GM21723 (cell line): ENCODE measurements around the gene ADAMTSL3.
"Not testable (repeated sequence)": the region's sequence is repeated elsewhere in the genome, so short reads cannot be mapped to it uniquely, and the experiment has no call there.

Experiments
- ATAC-seq: cut with Tn5 transposase; IDR thresholded peaks from one replicate; pipeline ENCODE4 v1.9.1; 2021; ENCODE audit warnings: mild to moderate bottlenecking, moderate library complexity; ENCODE audit not compliant: unreplicated experiment

ADAMTSL3 gene

DNA sequence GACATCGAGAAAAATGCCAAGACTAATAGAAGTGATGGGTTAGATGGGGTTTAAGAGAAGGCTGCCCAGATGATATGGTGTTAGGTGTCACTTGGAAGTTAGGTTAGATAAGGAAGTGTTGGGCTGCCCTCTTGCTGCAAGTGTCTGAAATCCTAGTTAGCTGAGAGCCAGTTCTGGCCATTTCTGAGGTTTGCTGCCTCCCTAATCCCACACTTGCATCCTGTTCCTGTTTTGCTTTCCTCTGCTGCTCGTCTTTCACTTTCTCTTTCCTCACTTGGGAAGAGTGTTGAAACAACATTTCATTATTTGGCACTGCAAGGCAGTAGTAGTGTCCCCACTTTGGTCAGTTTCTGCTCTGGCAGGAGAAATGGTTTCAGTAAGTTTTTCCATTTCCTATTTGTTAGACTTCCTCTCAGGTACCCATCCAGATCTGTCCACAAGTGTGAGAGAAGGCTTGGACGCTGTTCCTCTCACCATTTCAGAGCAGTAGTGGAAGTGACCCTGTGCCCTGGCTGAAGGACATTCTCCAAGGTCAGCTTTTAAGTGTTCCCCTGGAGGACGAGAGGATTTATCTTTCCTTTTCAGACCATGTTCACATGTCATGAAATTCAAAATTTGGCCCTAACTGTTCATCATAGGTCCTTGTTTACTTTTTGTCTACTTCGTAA is 93.3 kb downstream of the ADAMTSL3 start:
- ATAC-seq, result no peak

DNA sequence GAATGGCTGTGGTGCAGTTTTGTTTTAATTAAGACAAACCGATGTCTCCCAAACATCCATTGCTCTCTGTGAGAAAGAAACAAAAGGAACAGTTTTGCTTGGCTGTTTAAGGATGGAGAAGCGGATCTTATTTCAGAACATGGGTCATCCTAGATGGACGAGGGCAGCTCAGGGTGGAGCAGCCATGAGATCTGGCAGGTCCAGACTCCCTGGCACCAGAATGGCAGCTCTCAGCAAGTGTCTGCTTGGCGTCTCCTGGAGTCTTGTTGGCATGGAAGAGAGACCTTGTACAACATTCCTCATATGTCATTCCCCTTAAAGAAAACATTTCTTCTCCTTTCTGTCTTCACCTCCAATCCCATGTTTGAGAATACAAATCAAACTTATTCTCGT is 93.8 kb downstream of the ADAMTSL3 start:
- ATAC-seq, result no peak

GRCh38 chr15:83753872-83754493 is 100.1 kb downstream of the ADAMTSL3 start:
- ATAC-seq, result no peak

GRCh38 chr15:83757291-83757690 is 103.4 kb downstream of the ADAMTSL3 start:
- not testable (repeated sequence) for ATAC-seq

GRCh38 chr15:83762367-83762766 is 108.4 kb downstream of the ADAMTSL3 start:
- no peak for ATAC-seq

- ATAC-seq, result no peak
Measured at GRCh38 chr15:83764201-83764838, 110.4 kb downstream of the ADAMTSL3 start.

- ATAC-seq, result no peak
Measured at GRCh38 chr15:83766339-83766738, 112.4 kb downstream of the ADAMTSL3 start.

- ATAC-seq, result no peak
Measured at GRCh38 chr15:83767741-83768140, 113.8 kb downstream of the ADAMTSL3 start.

- ATAC-seq, result no peak
Measured at GRCh38 chr15:83769411-83769999, 115.6 kb downstream of the ADAMTSL3 start.

GRCh38 chr15:83775738-83776137 is 121.8 kb downstream of the ADAMTSL3 start:
- no peak for ATAC-seq

GRCh38 chr15:83776986-83777385 is 123.1 kb downstream of the ADAMTSL3 start:
- ATAC-seq, result no peak

DNA sequence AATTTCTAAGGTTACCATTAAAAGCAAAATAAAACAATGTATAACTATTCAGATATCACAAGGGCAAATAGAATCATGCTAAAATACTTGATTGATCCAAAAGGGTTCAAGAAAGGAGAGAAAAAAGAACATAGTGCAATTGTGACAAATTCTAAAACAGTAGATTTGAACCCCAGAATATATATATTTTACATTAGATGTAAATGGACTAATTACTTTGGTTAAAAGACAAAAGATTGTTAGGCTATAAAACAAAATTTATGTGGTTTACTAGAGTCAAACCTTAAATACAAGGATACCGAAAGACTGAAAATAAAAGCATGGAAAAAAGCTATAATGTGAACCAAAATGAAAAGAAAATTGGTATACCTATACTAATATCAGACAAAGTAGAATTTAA is 129.3 kb downstream of the ADAMTSL3 start:
- ATAC-seq, result no peak

GRCh38 chr15:83784975-83785374 is 131.1 kb downstream of the ADAMTSL3 start:
- ATAC-seq, result no peak

DNA sequence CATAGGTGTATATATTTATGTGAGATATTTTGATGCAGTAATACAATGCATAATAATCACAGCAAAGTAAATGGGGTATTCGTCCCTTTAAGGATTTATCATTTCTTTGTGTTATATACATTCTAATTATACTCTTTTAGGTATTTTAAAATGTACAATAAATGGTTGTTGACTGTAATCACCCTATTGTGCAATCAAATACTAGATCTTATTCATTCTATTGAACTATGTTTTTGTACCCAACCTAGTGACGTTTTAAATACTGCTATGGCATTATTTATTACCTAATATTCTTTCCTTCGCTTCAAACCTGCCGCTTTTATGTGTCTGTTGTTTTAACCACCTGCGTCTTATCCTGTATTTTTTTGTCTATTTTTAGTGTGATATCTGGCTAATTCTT is 132.4 kb downstream of the ADAMTSL3 start:
- no peak for ATAC-seq

GRCh38 chr15:83793069-83793468 is 139.1 kb downstream of the ADAMTSL3 start:
- ATAC-seq, result no peak

DNA sequence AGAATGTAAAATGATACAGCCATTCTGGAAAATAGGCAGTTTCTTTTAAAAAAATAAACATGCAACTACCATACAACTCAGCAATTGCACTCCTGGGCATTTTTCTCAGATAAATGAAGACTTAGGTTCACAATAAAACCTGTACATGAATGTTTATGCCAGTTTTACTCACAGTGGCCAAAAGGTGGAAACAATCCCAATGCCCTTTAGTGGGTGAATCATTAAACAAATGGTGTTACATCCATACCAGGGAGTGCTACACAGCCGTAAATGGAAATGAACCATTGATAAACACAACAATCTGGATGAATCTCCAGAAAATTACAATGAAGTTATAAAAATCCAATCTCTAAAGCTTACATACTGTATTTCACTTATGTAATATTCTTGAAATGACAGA is 140.3 kb downstream of the ADAMTSL3 start:
- no peak for ATAC-seq

DNA sequence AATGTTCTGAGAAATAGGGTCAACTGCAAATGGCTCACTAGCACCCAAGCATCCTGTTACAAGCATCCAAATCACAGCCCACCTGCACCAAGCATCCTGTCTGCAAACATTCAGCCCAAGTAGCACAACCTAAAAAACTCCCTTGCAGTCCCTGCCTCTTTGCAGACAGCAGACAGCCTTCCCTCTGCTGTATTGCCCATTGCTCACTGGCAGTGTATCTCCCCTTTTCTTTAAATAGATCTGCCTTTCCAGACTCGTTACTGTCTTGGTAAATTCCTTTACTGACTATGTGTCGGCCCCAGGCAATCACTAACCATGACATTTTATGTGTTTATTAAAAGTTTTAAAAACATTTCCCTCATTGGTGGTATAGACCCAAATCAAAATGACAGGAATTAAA is 155.4 kb downstream of the ADAMTSL3 start:
- ATAC-seq, result no peak

- ATAC-seq, result no peak
Measured at GRCh38 chr15:83810110-83810509, 156.2 kb downstream of the ADAMTSL3 start.

GRCh38 chr15:83813682-83814081 is 159.8 kb downstream of the ADAMTSL3 start:
- ATAC-seq, result no peak

GRCh38 chr15:83815506-83815905 is 161.6 kb downstream of the ADAMTSL3 start:
- ATAC-seq, result no peak

GRCh38 chr15:83816124-83816883 is 162.4 kb downstream of the ADAMTSL3 start:
- ATAC-seq, result no peak
